Panc1 (cell line): ENCODE measurements around the gene FES. TPM values are rescaled to one million over a fixed set of nuclear protein-coding genes. Genes with fewer than 3 reads are reported as not detected.

Experiments
- ATAC-seq: fragments of 200-7000 bp; cut with Tn5 transposase; 2 replicates; pipeline ENCODE4 v1.9.1; 2020; ENCODE audit warnings: mild to moderate bottlenecking, moderate library complexity
- BruUV-seq: library from RNA; stranded (reverse); fragments of 400-500 nt; replicated peaks from 2 replicates; lab custom pipeline; 2021; lab: Mats Ljungman, UMichigan
- CTCF ChIA-PET: fragments of 300-600 bp; sonication (Branson Sonifier 250); formaldehyde crosslinking; loops from one replicate; lab custom pipeline; 2022; ENCODE audit warnings: antibody characterized with exemption; lab: Charles Lee
- POLR2A ChIA-PET: fragments of 300-600 bp; sonication (Branson Sonifier 250); formaldehyde crosslinking; loops from one replicate; lab custom pipeline; 2022; ENCODE audit warnings: antibody characterized with exemption; lab: Charles Lee
- DNase-seq: peaks from one replicate; pipeline ENCODE4 v3.0.0-alpha.2; 2010; ENCODE audit warnings: low read depth, low spot score
- H3K27ac ChIP-seq: 2 replicates; pipeline ENCODE4 v1.5.1; 2011; ENCODE audit warnings: mild to moderate bottlenecking, low read length, inconsistent platforms
- H3K27me3 ChIP-seq: fragments of 200-500 bp; sonication (Bioruptor generic); 2 replicates; pipeline ENCODE4 v1.6.0; 2014; ENCODE audit warnings: low read length, inconsistent platforms; ENCODE audit not compliant: control insufficient read depth, insufficient read depth
- H3K36me3 ChIP-seq: fragments of 200-500 bp; sonication (Bioruptor generic); 2 replicates; pipeline ENCODE4 v1.5.1; 2014; ENCODE audit warnings: inconsistent platforms, mild to moderate bottlenecking, low read length, moderate library complexity; ENCODE audit not compliant: control insufficient read depth, insufficient read depth
- H3K4me1 ChIP-seq: 2 replicates; pipeline ENCODE4 v1.5.1; 2011; ENCODE audit warnings: inconsistent platforms, mild to moderate bottlenecking, low read length, moderate library complexity; ENCODE audit not compliant: control insufficient read depth, insufficient read depth
- H3K4me3 ChIP-seq, 2 experiments: 2 replicates each; pipeline ENCODE4 v1.5.1; 2011 to 2012; ENCODE audit warnings: low read depth in 2 of 2, low read length in 2 of 2, mild to moderate bottlenecking in 2 of 2, inconsistent platforms in 1 of 2, moderate library complexity in 1 of 2
- H3K9me3 ChIP-seq: fragments of 200-500 bp; sonication (Bioruptor generic); 2 replicates; pipeline ENCODE4 v1.5.1; 2014; ENCODE audit warnings: low read depth, mild to moderate bottlenecking, inconsistent platforms, low read length, moderate library complexity; ENCODE audit not compliant: control insufficient read depth, insufficient read depth
- CTCF ChIP-seq: fragments of 450-650 bp; IDR thresholded peaks from 2 replicates; pipeline ENCODE4 v1.5.1; 2017; ENCODE audit warnings: mild to moderate bottlenecking
- POLR2AphosphoS5 ChIP-seq: IDR thresholded peaks from 2 replicates; pipeline ENCODE4 v1.6.1; 2012; ENCODE audit warnings: mild to moderate bottlenecking, low read depth, low read length, moderate library complexity
- REST ChIP-seq, 2 experiments: IDR thresholded peaks; 2 replicates each; pipeline ENCODE4 v1.6.1; 2011 to 2012; ENCODE audit warnings: low read depth in 2 of 2, control low read depth in 1 of 2, low read length in 1 of 2, mild to moderate bottlenecking in 1 of 2, moderate library complexity in 1 of 2; ENCODE audit not compliant: insufficient read depth in 1 of 2
- SIN3A ChIP-seq: IDR thresholded peaks from 2 replicates; pipeline ENCODE4 v1.6.1; 2012; ENCODE audit warnings: low read depth, mild to moderate bottlenecking, low read length, moderate library complexity, borderline replicate concordance; ENCODE audit not compliant: insufficient read depth
- TCF7L2 ChIP-seq: IDR thresholded peaks from 2 replicates; pipeline ENCODE4 v1.6.1; 2011; ENCODE audit warnings: mild to moderate bottlenecking, low read depth, low read length, inconsistent platforms
- in situ Hi-C: cut with HindIII; loops from 2 replicates; pipeline ENCODE4 v1.10.0; 2016; ENCODE audit warnings: low sequenced_read_pairs, low pct_unique_long_range_greater_than_20kb
- intact Hi-C: fragments of 100-400 bp; cut with micrococcal nuclease; formaldehyde crosslinking; loops from one replicate; pipeline ENCODE4 v1.10.0; 2022; ENCODE audit not compliant: unreplicated experiment
- total RNA-seq: library from RNA; stranded (reverse); gene quantifications from one replicate; pipeline ENCODE4 v1.2.1, GENCODE V29; 2021; ENCODE audit not compliant: unreplicated experiment

The FES gene
- total RNA-seq, 1 experiment from 2014 or later = 0.64 TPM

- BruUV-seq = no TSS peak
- ATAC-seq (no peak), DNase-seq (no peak)
- no peaks in the 10 kb centered on the region for H3K27me3 ChIP-seq
- no peaks in the 10 kb centered on the region for H3K9me3 ChIP-seq
- CTCF ChIA-PET = no interaction called here
- POLR2A ChIA-PET = no interaction called here
- H3K4me1 ChIP-seq = peaks cover 63% of the 10 kb centered on the region
- intact Hi-C loops (no loop called here), in situ Hi-C loops (no loop called here)
- H3K4me3 ChIP-seq = no peak overlapping the region
- no peaks in the 10 kb centered on the region for H3K36me3 ChIP-seq
- H3K27ac ChIP-seq = no peak overlapping the region
- TF ChIP-seq REST (IDR thresholded peaks at IDR 0.05; ENCODE audit: insufficient read depth in 1 of 2, low read depth in 2 of 2, low read length in 1 of 2) (no peak), TCF7L2 (no peak), CTCF (no peak)
Observed at GRCh38 chr15:90865702-90866101, 18.6 kb upstream of the FES start.

- no peak overlapping the region for H3K4me3 ChIP-seq
- no peaks in the 10 kb centered on the region for H3K36me3 ChIP-seq
- 0 out of 2 replicates have a peak overlapping the region, but pooled peaks have one; percentile 37 for H3K27ac ChIP-seq
- no peak for TF ChIP-seq REST (IDR thresholded peaks at IDR 0.05; ENCODE audit: insufficient read depth in 1 of 2, low read depth in 2 of 2, low read length in 1 of 2)
- no peak for TF ChIP-seq POLR2AphosphoS5
- no peak for TF ChIP-seq CTCF
- TF ChIP-seq SIN3A = no peak
- TF ChIP-seq TCF7L2 = no peak
- peaks cover 60% of the 10 kb centered on the region for H3K4me1 ChIP-seq
- in situ Hi-C loops (no loop called here), intact Hi-C loops (no loop called here)
- no peaks in the 10 kb centered on the region for H3K9me3 ChIP-seq
- POLR2A ChIA-PET = no interaction called here
- no peaks in the 10 kb centered on the region for H3K27me3 ChIP-seq
- ATAC-seq (no peak), DNase-seq (no peak)
- no TSS peak for BruUV-seq
- CTCF ChIA-PET = no interaction called here
Observed at GRCh38 chr15:90866161-90866715, 18.1 kb upstream of the FES start.
